Retinal pigment epithelial cell (primary cell): Measurements from ENCODE around the gene LPAR5.

Source experiments
- DNase-seq: peaks from one replicate; pipeline ENCODE4 v3.0.0-alpha.2; 2010; ENCODE audit warnings: low read depth
- H3K4me3 ChIP-seq: 2 replicates; pipeline ENCODE4 v1.5.1; 2011; ENCODE audit warnings: mild to moderate bottlenecking, low read length, control low read depth, moderate library complexity
- CTCF ChIP-seq: conservative IDR thresholded peaks from 2 replicates; pipeline ENCODE4 v1.5.1; 2011; ENCODE audit warnings: low read depth, low read length, control low read depth, inconsistent platforms

The LPAR5 gene

GRCh38 chr12:6639151-6639801, 3.5 kb upstream of the LPAR5 start:
- DNase-seq = no peak
- H3K4me3 ChIP-seq = no peak overlapping the region
- TF ChIP-seq CTCF = no peak

- DNase-seq = no peak
- H3K4me3 ChIP-seq = no peak overlapping the region
- no peak for TF ChIP-seq CTCF
Observed at GRCh38 chr12:6638305-6638704, 2.5 kb upstream of the LPAR5 start.

- DNase-seq = no peak
- TF ChIP-seq CTCF = no peak
- no peak overlapping the region for H3K4me3 ChIP-seq
Observed at GRCh38 chr12:6635375-6635855, 344 bp downstream of the LPAR5 start.

- no peak for TF ChIP-seq CTCF
- H3K4me3 ChIP-seq = no peak overlapping the region
- no peak for DNase-seq
Observed at GRCh38 chr12:6632026-6632983, 3.5 kb downstream of the LPAR5 start.

- H3K4me3 ChIP-seq = no peak overlapping the region
- DNase-seq = no peak
- no peak for TF ChIP-seq CTCF
Observed at GRCh38 chr12:6631549-6631961, 4.2 kb downstream of the LPAR5 start.

GRCh38 chr12:6630736-6631135, 5.0 kb downstream of the LPAR5 start:
- TF ChIP-seq CTCF = no peak
- no peak for DNase-seq
- no peak overlapping the region for H3K4me3 ChIP-seq
